H1 (cell line): ENCODE data around the gene PRKCH. TPM values are rescaled to one million over a fixed set of nuclear protein-coding genes. Genes with fewer than 3 reads are reported as not detected.

Experiments
- CTCF ChIA-PET: fragments of 300-600 bp; sonication (Branson Sonifier 250); formaldehyde crosslinking; loops from one replicate; lab custom pipeline; 2021; ENCODE audit not compliant: partially characterized antibody; lab: Charles Lee
- POLR2A ChIA-PET: fragments of 300-600 bp; sonication (Branson Sonifier 250); formaldehyde crosslinking; loops from one replicate; lab custom pipeline; 2021; ENCODE audit warnings: inconsistent platforms; ENCODE audit not compliant: partially characterized antibody; lab: Charles Lee
- DNase-seq, 2 experiments: peaks; one replicate each; pipeline versions ENCODE4 v3.0.0 to v3.0.0-alpha.2; 2010 to 2022; ENCODE audit warnings: low spot score in 2 of 2, low read depth in 1 of 2, mixed read lengths in 1 of 2
- FAIRE-seq: peaks from 2 replicates; lab custom pipeline; 2011; peaks lifted over from hg19 to GRCh38; lab: Jason Lieb, UNC
- H2AFZ ChIP-seq: 2 replicates; pipeline ENCODE4 v1.8.1; 2012; ENCODE audit warnings: low read length, inconsistent platforms
- H2AK5ac ChIP-seq: 2 replicates; pipeline ENCODE4 v1.6.1; 2013; ENCODE audit warnings: low read depth, low read length
- H2BK120ac ChIP-seq: replicated peaks from 2 replicates; pipeline ENCODE3; 2013; ENCODE audit warnings: low read depth, low read length, inconsistent platforms
- H2BK12ac ChIP-seq: 2 replicates; pipeline ENCODE4 v1.6.1; 2013; ENCODE audit warnings: low read depth, low read length
- H2BK15ac ChIP-seq: 2 replicates; pipeline ENCODE4 v1.6.1; 2013; ENCODE audit warnings: low read length
- H2BK20ac ChIP-seq: 2 replicates; pipeline ENCODE4 v1.6.1; 2013; ENCODE audit warnings: low read length
- H2BK5ac ChIP-seq: 2 replicates; pipeline ENCODE4 v1.6.1; 2013; ENCODE audit warnings: low read depth, low read length
- H3K14ac ChIP-seq: 2 replicates; pipeline ENCODE4 v1.6.1; 2013; ENCODE audit warnings: inconsistent platforms; ENCODE audit not compliant: insufficient read length
- H3K18ac ChIP-seq: 2 replicates; pipeline ENCODE4 v1.6.1; 2013; ENCODE audit warnings: low read length; ENCODE audit errors: extremely low read depth
- H3K23ac ChIP-seq: 2 replicates; pipeline ENCODE4 v1.6.1; 2013; ENCODE audit warnings: inconsistent platforms; ENCODE audit not compliant: insufficient read length
- H3K23me2 ChIP-seq: 2 replicates; pipeline ENCODE4 v1.6.1; 2013; ENCODE audit warnings: low read depth, low read length
- H3K27ac ChIP-seq: 2 replicates; pipeline ENCODE4 v1.6.1; 2011; ENCODE audit warnings: low read depth, low read length, inconsistent platforms
- H3K27me3 ChIP-seq, 4 experiments: replicated peaks in 1 of 4; 1 replicate in 1 of 4; 2 replicates in 3 of 4; pipeline versions ENCODE4 v1.6.1 to v1.8.1; 2011 to 2013; ENCODE audit warnings: low read length in 3 of 4, mild to moderate bottlenecking in 3 of 4, inconsistent platforms in 2 of 4, mixed read lengths in 2 of 4, moderate library complexity in 1 of 4; ENCODE audit not compliant: control insufficient read depth in 3 of 4, insufficient read depth in 3 of 4; ENCODE audit errors: extremely low read depth in 1 of 4
- H3K36me3 ChIP-seq, 4 experiments: 2 replicates each; pipeline versions ENCODE4 v1.6.1 to v1.8.1; 2011 to 2013; ENCODE audit warnings: mild to moderate bottlenecking in 4 of 4, low read length in 3 of 4, moderate library complexity in 2 of 4, control low read depth in 1 of 4, inconsistent platforms in 1 of 4; ENCODE audit not compliant: insufficient read depth in 4 of 4, control insufficient read depth in 2 of 4
- H3K4ac ChIP-seq: replicated peaks from 2 replicates; pipeline ENCODE3; 2013; ENCODE audit warnings: low read length, low read depth, mixed read lengths, inconsistent platforms; ENCODE audit not compliant: insufficient read length
- H3K4me1 ChIP-seq, 4 experiments: replicated peaks in 1 of 4; 1 replicate in 1 of 4; 2 replicates in 3 of 4; pipeline versions ENCODE4 v1.6.1 to v1.8.1; 2011 to 2013; ENCODE audit warnings: low read length in 3 of 4, inconsistent platforms in 2 of 4, mixed read lengths in 1 of 4; ENCODE audit not compliant: insufficient read depth in 4 of 4, control insufficient read depth in 3 of 4
- H3K4me2 ChIP-seq, 2 experiments: 2 replicates each; pipeline versions ENCODE4 v1.6.1 to v1.8.1; 2011 to 2013; ENCODE audit warnings: low read depth in 2 of 2, low read length in 2 of 2, control low read depth in 1 of 2, inconsistent platforms in 1 of 2, mild to moderate bottlenecking in 1 of 2; ENCODE audit not compliant: insufficient read depth in 1 of 2
- H3K4me3 ChIP-seq, 4 experiments: fragments of 200-600, 300-600 bp in 1 of 4; sonication (generic), shearing (Covaris generic), sonication (Bioruptor Twin) in 1 of 4; 2 replicates each; pipeline versions ENCODE4 v1.5.1 to v1.8.1; 2011 to 2016; ENCODE audit warnings: low read length in 4 of 4, low read depth in 3 of 4, control low read depth in 2 of 4, inconsistent platforms in 2 of 4, mild to moderate bottlenecking in 2 of 4, mixed read lengths in 1 of 4, moderate library complexity in 1 of 4; ENCODE audit not compliant: insufficient read depth in 2 of 4; ENCODE audit errors: extremely low read depth in 1 of 4
- H3K56ac ChIP-seq: replicated peaks from 2 replicates; pipeline ENCODE3; 2013; ENCODE audit warnings: low read depth, mild to moderate bottlenecking, mixed read lengths, low read length, inconsistent platforms; ENCODE audit not compliant: insufficient read length
- H3K79me1 ChIP-seq: 2 replicates; pipeline ENCODE4 v1.6.1; 2013; ENCODE audit warnings: low read depth, low read length, control low read depth
- H3K79me2 ChIP-seq, 2 experiments: 2 replicates each; pipeline versions ENCODE4 v1.6.1 to v1.8.1; 2012 to 2013; ENCODE audit warnings: low read length in 2 of 2, mild to moderate bottlenecking in 2 of 2, inconsistent platforms in 1 of 2; ENCODE audit not compliant: insufficient read depth in 2 of 2, control insufficient read depth in 1 of 2
- H3K9ac ChIP-seq, 4 experiments: replicated peaks in 1 of 4; 1 replicate in 1 of 4; 2 replicates in 3 of 4; pipeline versions ENCODE4 v1.6.1 to v1.8.1; 2011 to 2013; ENCODE audit warnings: low read depth in 3 of 4, low read length in 3 of 4, control low read depth in 2 of 4, mild to moderate bottlenecking in 2 of 4, moderate library complexity in 2 of 4, inconsistent platforms in 1 of 4; ENCODE audit errors: extremely low read depth in 1 of 4
- H3K9me3 ChIP-seq, 2 experiments: 2 replicates each; pipeline versions ENCODE4 v1.6.1 to v1.8.1; 2012 to 2013; ENCODE audit warnings: mild to moderate bottlenecking in 2 of 2, moderate library complexity in 2 of 2, control low read depth in 1 of 2, inconsistent platforms in 1 of 2, low read depth in 1 of 2, low read length in 1 of 2, mixed read lengths in 1 of 2; ENCODE audit not compliant: insufficient read depth in 2 of 2
- H4K20me1 ChIP-seq, 2 experiments: replicated peaks in 1 of 2; 2 replicates each; pipeline versions ENCODE3 to v1.8.1; 2011 to 2013; ENCODE audit warnings: inconsistent platforms in 2 of 2, low read length in 2 of 2, mild to moderate bottlenecking in 1 of 2; ENCODE audit not compliant: insufficient read depth in 2 of 2, control insufficient read depth in 1 of 2
- H4K5ac ChIP-seq: 2 replicates; pipeline ENCODE4 v1.6.1; 2013; ENCODE audit warnings: low read length, low read depth, mixed read lengths, inconsistent platforms; ENCODE audit not compliant: insufficient read length
- H4K8ac ChIP-seq: 2 replicates; pipeline ENCODE4 v1.8.0; 2013; ENCODE audit warnings: mild to moderate bottlenecking, moderate library complexity, low read length, inconsistent platforms; ENCODE audit not compliant: insufficient read depth; ENCODE audit errors: extremely low read depth
- H4K91ac ChIP-seq: replicated peaks from 2 replicates; pipeline ENCODE3; 2013; ENCODE audit warnings: low read length, mixed read lengths, inconsistent platforms; ENCODE audit not compliant: insufficient read length
- ATF2 ChIP-seq: IDR thresholded peaks from 2 replicates; pipeline ENCODE4 v1.6.1; 2012; ENCODE audit warnings: low read length, inconsistent platforms
- CBX8 ChIP-seq: fragments of 300-800, 300-1000 bp; sonication (generic); IDR thresholded peaks from 2 replicates; pipeline ENCODE4 v1.7.1; 2016; ENCODE audit warnings: low read depth, low read length, borderline replicate concordance
- GABPA ChIP-seq: IDR thresholded peaks from 2 replicates; pipeline ENCODE4 v1.6.1; 2011; ENCODE audit warnings: mild to moderate bottlenecking, low read length, moderate library complexity, borderline replicate concordance; ENCODE audit not compliant: insufficient read depth
- HDAC2 ChIP-seq, 2 experiments: fragments of 300-600 bp in 1 of 2; sonication (generic) in 1 of 2; IDR thresholded peaks; 2 replicates each; pipeline ENCODE4 v1.6.1; 2011 to 2012; ENCODE audit warnings: low read depth in 2 of 2, low read length in 2 of 2, mild to moderate bottlenecking in 2 of 2, moderate library complexity in 2 of 2, borderline replicate concordance in 1 of 2, inconsistent platforms in 1 of 2
- POU5F1 ChIP-seq: IDR thresholded peaks from 2 replicates; pipeline ENCODE4 v1.6.1; 2011; ENCODE audit warnings: low read depth, mild to moderate bottlenecking, low read length, moderate library complexity
- RFX5 ChIP-seq: IDR thresholded peaks from 2 replicates; pipeline ENCODE4 v1.6.1; 2011; ENCODE audit warnings: low read depth, low read length, improper control_type of control experiment, borderline replicate concordance
- RXRA ChIP-seq: IDR thresholded peaks from 2 replicates; pipeline ENCODE4 v1.6.1; 2011; ENCODE audit warnings: low read depth, mild to moderate bottlenecking, low read length, moderate library complexity; ENCODE audit not compliant: insufficient read depth
- SRF ChIP-seq: IDR thresholded peaks from 2 replicates; pipeline ENCODE4 v1.6.1; 2011; ENCODE audit warnings: mild to moderate bottlenecking, low read depth, low read length, moderate library complexity
- TCF12 ChIP-seq: IDR thresholded peaks from 2 replicates; pipeline ENCODE4 v1.6.1; 2011; ENCODE audit warnings: low read depth, mild to moderate bottlenecking, low read length
- USF2 ChIP-seq: IDR thresholded peaks from 2 replicates; pipeline ENCODE4 v1.6.1; 2011; ENCODE audit warnings: low read length, improper control_type of control experiment
- WGBS, 2 experiments: shearing (Covaris generic) in 1 of 2; methylation state at CpG; one replicate each; pipeline versions ENCODE4 v1.1.6 to v1.1.7; 2013 to 2015; ENCODE audit warnings: low lambda C conversion rate in 2 of 2, mixed read lengths in 2 of 2, inconsistent platforms in 1 of 2, low coverage in 1 of 2, missing lambda C conversion rate in 1 of 2; ENCODE audit not compliant: insufficient replicate concordance in 2 of 2, insufficient coverage in 1 of 2, insufficient read length in 1 of 2; ENCODE audit errors: extremely low coverage in 1 of 2, missing lambda C conversion rate in 1 of 2; 5-methylcytosine and 5-hydroxymethylcytosine counted together
- polyA plus RNA-seq, 7 experiments: library from polyadenylated mRNA; depleted of rRNA in 3 of 7; stranded (reverse) in 5 of 7; unstranded in 2 of 7; fragments of >200 nt in 5 of 7; fragments of 200-250 nt in 2 of 7; gene quantifications; 1 replicate in 5 of 7; 2 replicates in 1 of 7; 4 replicates in 1 of 7; pipeline versions ENCODE4 v1.2.1 to v1.2.3, GENCODE V29; 2011 to 2013; ENCODE audit warnings: missing spikeins in 2 of 7, mixed read lengths in 2 of 7
- total RNA-seq: library from RNA; stranded (reverse); fragmentation: NEBNext Ultra II Directional; extraction: Animal tissue kit (Norgen Biotek cat#: 25700); gene quantifications from 2 replicates; pipeline ENCODE4 v1.2.1, GENCODE V29; 2021

Gene PRKCH
- total and polyA plus RNA-seq, 2 of the 8 experiments (the other 6 are each of a cell fraction or from before 2014, with no cell fraction given), result 6.4 to 7.0 TPM

- no peaks in the 10 kb centered on the region for H3K9me3 ChIP-seq
- H3K14ac ChIP-seq, result no peak overlapping the region
- H4K8ac ChIP-seq, result no peak overlapping the region
- H4K91ac ChIP-seq, result no peak overlapping the region
- no peaks in the 10 kb centered on the region for H3K79me2 ChIP-seq
- ChIA-PET POLR2A (no interaction called here), CTCF (interaction anchor here (0.7 kb wide), 1 partner anchor 32 kb away, joined by 3 read pairs; no protein-coding TSS in a partner anchor)
- H3K4me2 ChIP-seq, result no peak overlapping the region
- H3K18ac ChIP-seq, result no peak overlapping the region
- H2BK15ac ChIP-seq, result no peak overlapping the region
- no peak for FAIRE-seq
- no peaks in the 10 kb centered on the region for H3K36me3 ChIP-seq
- no peak overlapping the region for H4K5ac ChIP-seq
- no peaks in the 10 kb centered on the region for H3K79me1 ChIP-seq
- WGBS, 2 experiments, result 99% methylated on average over 6 of the region's 6 CpGs; no CpG with 5 or more reads in 1 of the 2 experiments
- peaks cover 2 to 5% (median 3%) of the 10 kb centered on the region in 4 experiments; a peak in 4 of 7 replicates for H3K4me1 ChIP-seq
- no peak overlapping the region for H2AK5ac ChIP-seq
- H2BK12ac ChIP-seq, result no peak overlapping the region
- H3K27ac ChIP-seq, result no peak overlapping the region
- H3K4me3 ChIP-seq, result no peak overlapping the region
- H2AFZ ChIP-seq, result no peak overlapping the region
- no peak for DNase-seq
- H3K27me3 ChIP-seq, result no peaks in the 10 kb centered on the region
- H3K4ac ChIP-seq, result no peak overlapping the region
- no peak overlapping the region for H3K56ac ChIP-seq
- H3K9ac ChIP-seq, result no peak overlapping the region
- no peak overlapping the region for H2BK5ac ChIP-seq
- no peaks in the 10 kb centered on the region for H4K20me1 ChIP-seq
- no peaks in the 10 kb centered on the region for H3K23me2 ChIP-seq
- H3K23ac ChIP-seq, result no peak overlapping the region
- H2BK20ac ChIP-seq, result no peak overlapping the region
- H2BK120ac ChIP-seq, result no peak overlapping the region
- no peak for TF ChIP-seq GABPA
- TF ChIP-seq RXRA, result no peak
- no peak for TF ChIP-seq POU5F1
- TF ChIP-seq HDAC2 (IDR thresholded peaks at IDR 0.05; ENCODE audit: borderline replicate concordance in 1 of 2, low read depth in 2 of 2, low read length in 2 of 2), result no peak
- no peak for TF ChIP-seq RFX5
- TF ChIP-seq CBX8, result no peak
- no peak for TF ChIP-seq TCF12
- TF ChIP-seq ATF2, result no peak
- TF ChIP-seq USF2, result no peak
- TF ChIP-seq SRF, result no peak
These were observed 30.1 kb downstream of the PRKCH start for GRCh38 chr14:61351477-61351876.
